Measurements from ENCODE around the gene C1orf35. TPM values are rescaled to one million over a fixed set of nuclear protein-coding genes. Genes with fewer than 3 reads are reported as not detected.

The C1orf35 gene
- total RNA-seq, 1 donor from 2014 or later, result 18.2 TPM

DNA sequence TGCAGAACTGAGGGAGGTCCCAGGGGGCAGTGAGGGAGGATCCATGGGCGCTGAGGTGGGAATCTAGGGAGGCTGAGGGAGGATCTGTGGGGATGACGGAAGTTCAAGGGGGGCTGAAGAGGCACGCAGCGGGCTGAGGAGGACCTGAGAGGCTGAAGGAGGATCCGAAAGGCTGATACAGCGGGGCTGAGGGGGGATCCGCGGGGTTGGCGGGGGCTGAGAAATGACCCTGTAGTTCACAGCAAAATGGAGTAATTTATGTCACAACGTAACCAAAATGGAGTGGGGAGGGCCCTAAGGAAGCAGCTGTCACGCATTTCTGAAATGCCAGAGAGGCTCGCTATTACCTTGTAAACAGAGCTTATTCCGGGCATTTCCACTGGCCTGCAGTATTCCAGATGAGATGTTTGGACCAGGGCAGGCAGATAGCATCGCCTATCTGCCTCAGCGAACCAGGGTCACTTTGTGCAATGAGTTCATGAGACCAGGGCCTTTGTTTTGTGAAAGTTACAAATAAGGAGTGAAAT lies 6.9 kb upstream of the C1orf35 start:
- no peak for DNase-seq (ENCODE audit: extremely low read depth, low read depth, low spot score)

DNA sequence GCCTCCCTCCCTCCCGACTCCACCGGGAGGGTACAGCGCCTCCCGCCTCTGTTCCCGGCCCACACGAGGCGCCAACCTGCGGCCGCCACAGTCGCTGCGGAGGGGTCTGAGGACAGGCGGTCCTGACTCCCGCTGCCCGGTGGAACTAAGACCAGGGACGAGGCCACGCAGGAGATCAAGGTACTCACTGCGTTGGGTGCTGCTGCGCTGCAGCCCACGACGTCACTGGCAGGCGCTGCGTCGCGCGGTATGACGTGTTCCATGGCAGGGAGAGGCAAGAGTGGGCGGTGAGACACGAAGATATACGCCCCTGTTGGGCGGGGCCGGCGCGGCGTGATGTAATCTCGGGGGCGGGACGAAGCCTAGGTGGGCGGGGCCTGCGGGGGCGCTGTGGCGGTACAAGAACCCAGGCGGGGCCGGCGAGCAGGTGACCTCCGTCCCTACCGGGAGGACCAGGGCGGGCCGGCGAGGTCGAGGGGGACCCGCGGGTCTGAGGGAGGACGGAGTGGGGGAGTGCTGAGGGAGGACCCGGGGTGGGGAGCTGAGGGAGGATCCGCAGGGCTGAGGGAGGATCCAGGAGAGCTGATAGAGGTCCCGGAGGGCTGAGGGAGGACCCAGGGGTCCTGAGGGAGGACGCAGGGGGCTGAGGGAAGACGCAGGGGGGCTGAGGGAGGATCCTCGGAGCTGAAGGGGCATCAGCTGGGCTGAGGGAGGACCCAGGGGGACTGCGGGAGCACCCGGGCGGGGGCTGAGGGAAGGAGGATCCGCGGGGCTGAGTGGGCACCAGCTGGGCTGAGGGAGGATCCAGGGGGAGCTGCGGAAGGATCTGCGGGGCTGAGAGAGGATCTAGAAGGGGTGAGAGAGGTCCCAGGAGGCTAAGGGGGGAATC lies 6.2 kb upstream of the C1orf35 start, which contains the start of gene MRPL55:
MRPL55 (minus strand) TSS at position 227 of the 889 bp plus-strand sequence. CDS start 1,039 bp downstream, outside the sequence.
- no peak for DNase-seq (ENCODE audit: extremely low read depth, low read depth, low spot score)

DNA sequence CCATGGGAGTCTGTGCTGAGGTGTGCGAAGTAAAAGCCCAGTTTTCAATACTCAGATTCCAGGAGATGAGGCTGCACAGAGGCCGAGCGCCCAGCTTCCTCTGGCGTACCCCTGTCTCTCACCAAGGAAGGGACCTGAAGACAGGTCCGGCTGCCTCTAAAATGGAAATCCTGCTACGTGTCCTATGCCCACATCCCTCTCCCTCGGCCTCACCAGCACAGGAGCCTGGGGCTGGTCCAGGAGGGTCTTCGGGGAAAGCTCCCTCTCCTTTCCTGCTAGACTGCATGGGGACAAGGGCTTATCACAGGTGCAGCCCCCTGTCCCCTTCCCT lies 5.6 kb upstream of the C1orf35 start:
- DNase-seq (ENCODE audit: extremely low read depth, low read depth, low spot score), result no peak

DNA sequence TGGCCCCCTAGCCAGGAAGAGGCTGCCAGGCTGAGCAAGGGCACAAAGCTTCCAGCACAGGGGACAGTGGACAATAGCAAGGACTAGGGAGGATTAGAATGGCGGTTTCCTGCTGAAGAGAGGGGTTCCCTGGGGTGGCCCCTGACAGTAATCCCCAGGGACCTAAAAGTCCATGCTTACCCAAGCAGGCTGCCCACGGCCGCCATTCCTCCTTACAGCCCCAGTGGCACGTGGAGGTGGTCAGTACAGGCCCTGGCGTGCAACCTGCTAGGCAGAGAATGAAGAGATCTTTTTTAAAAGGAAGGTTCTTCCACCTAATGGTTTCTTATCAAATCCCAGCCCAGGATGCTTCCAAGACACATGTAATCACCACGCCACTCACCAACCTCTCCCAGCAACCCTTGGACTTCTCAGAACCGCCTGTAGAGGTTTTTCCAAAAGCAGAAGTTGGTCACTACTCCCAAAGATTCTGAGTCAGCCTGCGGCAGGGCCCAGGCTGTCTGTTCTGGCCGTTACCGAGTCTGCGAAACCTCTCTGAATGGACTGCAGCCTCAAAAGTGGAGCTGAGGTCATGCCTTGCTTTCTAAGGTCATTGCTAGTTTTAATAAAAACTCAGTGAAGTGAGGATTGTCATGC lies 5.0 kb upstream of the C1orf35 start:
- DNase-seq (ENCODE audit: extremely low read depth, low read depth, low spot score), result no peak

DNA sequence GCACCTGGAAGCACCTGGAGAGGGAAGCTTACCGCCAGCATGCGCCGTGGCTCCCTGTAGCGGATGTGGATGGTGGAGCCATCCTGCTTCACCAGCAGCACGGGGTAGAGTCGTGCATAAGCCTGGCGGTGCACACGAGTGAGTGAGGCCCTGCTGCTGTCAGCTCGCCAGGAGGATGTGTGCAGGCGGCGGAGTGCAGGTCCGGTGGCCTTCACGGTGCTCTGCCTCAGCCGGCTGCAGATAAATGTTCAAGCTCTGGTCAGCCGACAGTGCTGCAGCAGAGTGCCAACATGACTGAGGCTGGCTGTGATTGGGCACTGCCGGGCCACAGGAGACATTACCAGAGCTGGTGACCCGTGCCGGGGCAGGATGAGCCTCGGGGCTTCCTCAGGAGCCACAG lies 4.5 kb upstream of the C1orf35 start:
- DNase-seq (ENCODE audit: extremely low read depth, low read depth, low spot score), result no peak

DNA sequence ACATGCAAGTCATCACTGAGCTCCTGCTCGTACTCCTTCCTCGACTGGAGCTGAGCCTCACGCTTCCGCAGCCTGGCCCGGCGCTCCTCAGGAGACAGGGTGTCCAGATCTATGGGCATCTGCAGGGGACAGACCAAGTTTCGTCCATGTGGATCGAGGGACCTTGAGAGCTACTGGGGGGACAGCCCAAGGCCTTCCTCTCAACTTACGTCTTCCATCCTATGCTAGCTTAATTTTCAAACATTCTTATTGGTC lies 3.6 kb upstream of the C1orf35 start:
- DNase-seq (ENCODE audit: extremely low read depth, low read depth, low spot score), result no peak

DNA sequence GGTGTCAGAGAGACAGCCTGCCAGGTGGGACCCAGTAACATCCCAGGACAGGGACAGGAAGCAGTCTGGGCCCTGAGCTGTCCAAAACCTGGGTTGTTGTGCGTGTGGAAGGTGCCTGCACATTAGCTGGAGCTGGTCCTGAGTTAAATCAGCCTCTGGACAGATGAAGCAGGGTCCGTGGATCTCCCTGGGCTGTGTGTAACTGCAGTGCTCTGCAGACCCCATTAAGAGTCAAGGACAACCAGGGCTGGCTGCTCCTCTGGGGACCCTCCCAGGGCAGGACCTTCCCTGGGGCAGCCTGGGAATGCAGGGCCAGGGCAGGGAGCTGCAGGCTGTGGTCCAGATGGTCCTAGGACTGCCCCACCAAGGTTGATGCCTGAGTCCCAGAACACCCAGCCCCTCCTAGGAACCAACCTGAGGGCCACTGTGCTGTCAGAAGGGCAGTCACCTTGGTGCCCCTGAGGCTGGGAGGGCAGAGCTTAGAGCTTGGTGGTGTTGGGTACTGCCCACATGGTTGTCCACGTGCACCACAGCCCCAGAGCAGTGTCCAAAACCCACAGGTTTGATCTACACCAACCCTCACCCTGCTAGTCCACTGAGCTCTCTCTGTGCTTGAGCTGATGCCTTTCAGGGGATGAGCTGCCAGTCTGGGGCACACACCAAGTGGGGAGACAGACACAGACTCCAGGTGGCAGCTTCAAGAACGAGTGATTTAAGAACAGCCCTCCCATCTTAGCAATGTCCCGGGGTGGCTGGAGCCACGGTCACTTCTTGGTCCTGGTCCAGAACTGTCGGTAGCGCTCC lies 3.1 kb upstream of the C1orf35 start:
- no peak for DNase-seq (ENCODE audit: extremely low read depth, low read depth, low spot score)

DNA sequence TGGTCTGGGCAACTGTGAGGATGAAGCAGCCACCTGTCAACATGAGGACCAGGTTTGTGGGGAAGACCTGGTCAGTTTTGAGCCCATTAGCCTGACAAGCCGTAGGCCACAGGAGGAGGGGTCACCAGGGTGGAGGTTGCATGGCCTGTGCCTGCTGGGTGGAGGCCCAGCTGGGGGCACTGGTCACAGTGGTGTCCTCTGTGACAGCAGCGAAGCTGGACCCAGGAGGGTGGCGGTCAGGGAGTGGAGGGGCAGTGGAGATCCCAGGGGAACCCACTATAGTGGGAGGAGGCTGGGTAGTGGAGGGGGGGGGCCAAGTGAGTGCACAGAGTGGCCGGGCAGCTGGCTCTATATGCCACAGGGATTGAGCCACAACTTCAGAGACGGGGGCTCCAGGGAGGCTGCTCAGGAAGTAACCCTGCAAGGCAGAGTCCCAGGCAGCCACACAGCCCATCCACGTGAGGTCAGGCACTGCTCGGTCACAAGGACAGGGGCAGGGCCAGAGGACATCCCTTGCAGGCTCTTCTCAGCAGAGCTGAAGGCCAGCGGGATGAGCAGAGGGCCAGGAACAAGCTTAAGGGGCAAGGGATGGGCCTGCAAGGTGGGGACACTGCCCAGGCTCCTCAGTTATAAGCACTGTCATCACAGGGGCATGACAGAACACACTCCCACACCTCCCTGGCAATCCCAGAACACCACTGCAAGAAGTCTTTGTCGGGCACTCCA lies 2.3 kb upstream of the C1orf35 start:
- no peak for DNase-seq (ENCODE audit: extremely low read depth, low read depth, low spot score)

DNA sequence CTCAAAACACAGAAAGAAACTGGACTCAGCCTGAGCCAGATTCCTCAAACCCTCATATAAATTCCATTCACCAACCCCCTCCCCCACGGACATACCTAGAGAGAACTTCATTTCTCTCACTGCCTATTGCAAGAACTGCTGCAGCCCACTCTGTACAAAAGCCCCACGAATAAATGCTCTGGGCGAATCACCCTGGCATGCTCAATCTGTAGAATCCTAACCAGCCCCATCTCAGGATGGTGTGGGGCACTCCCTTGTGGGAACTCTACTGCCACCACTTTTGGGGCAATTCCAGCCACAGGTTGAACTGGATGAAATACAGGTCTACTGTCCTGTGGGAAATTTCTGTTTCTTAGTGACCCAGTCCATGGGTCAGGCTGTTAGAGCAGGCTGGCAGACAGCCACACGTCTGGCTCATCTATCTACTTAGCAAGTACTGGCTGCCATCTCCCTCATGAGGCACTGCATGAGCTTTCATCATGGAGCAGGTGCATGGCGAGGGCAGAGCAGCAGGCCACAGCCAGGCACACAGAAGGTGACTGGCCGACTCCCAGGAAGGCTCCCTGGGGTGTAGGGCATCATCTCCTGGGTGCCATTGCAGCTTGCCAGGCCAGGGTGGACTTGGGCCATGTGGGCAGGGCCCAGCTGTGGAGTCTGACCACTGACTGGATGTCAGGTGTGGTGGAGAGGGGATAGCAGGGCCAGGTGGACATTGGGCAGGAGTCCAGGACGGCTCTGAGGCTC lies 1.6 kb upstream of the C1orf35 start:
- no peak for DNase-seq (ENCODE audit: extremely low read depth, low read depth, low spot score)

DNA sequence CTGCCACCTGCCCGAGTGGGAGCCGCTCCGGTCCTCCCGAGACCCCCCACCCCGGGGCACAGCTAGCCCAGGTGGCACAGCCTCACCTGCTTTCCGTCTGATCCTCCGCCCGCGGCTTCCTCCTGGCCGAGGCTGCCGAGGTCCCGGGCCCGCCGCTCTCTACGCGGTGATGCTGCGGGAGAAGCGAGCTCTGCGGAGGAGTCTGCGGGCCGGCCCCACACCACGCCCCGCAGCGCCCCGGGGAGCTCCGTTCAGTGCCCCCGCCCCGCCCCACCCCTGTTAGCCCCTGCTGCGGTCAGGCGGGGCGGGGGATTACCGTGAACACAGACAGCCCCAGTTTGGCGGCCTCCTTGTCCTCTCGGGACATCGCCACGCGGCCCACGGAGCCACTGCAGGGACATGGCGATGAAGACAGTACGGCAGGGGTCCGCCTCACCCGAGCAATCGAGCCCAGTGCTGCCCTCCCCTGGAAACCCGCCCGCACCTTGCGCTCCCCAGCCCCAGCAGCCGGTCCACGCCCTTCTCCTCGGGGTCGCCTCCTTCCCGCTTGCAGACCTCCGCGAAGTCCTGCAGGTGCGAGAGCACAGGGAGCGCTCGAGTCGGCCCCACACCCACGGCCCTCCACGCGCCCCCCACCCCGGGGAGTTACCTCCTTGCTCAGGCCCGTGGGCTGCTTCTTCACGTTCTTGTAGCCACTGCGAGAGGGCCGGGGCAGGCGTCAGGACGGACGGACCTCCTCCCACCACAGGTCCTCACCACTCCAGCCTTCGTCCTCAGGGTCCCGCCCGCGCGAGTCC lies 933 bp downstream of the C1orf35 start:
- no peak for DNase-seq (ENCODE audit: extremely low read depth, low read depth, low spot score)

DNA sequence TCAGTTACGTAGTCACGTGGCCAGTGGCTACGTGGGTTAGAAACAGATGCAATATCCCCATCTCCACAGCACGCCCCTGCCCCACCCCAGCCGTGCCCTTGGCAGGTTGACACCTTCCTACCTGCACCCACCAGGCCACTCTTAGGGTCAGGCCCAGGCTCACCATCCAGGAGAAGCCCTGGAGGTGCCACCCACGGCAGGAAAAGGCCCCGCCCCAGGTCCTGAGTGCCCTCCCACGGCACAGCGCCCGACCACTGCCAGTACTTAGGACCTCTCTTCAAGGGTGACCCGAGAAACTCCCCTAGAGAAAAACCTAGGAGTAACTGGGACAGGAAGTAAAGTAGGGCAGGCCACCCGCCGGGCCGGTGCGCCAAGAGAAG lies 1.5 kb downstream of the C1orf35 start:
- DNase-seq (ENCODE audit: extremely low read depth, low read depth, low spot score), result no peak

DNA sequence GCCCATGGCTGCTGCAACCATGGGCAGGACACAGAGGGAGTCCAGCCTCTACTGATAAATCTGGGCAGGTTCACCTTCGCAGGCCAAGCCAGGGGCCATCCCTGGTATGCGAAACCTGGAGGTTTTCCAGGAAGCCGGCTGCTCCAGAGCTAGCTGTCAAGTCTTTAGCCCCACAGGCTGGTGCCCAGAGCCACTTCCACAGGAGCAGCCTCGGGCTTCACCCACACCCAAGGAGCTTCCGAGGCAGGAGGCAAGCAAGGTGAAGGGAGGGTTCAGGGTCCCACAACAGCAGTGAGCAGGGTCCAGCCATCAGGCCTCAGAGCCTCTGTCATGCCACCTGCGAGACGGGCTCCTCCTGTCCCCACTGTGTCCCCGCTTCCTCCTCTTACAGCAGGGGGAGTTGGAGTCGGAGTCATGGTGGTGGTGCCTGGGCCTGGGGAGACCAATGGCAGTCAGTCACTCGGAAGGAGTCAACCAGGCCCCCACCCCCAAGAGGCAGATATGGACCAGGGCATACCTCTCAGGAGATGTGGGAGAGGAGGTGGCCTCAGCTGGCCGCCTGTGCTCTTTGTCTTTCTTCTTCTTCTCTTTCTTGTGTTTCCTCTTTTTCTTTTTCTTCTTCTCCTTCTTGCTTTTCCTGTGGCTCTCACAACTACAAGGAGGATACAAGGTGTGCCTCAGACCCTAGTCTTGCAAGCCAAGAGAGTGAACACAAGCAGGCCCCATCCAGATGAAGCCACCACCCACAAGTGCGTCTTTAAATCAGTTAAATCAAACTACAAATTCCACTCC lies 2.1 kb downstream of the C1orf35 start:
- DNase-seq (ENCODE audit: extremely low read depth, low read depth, low spot score), result no peak

DNA sequence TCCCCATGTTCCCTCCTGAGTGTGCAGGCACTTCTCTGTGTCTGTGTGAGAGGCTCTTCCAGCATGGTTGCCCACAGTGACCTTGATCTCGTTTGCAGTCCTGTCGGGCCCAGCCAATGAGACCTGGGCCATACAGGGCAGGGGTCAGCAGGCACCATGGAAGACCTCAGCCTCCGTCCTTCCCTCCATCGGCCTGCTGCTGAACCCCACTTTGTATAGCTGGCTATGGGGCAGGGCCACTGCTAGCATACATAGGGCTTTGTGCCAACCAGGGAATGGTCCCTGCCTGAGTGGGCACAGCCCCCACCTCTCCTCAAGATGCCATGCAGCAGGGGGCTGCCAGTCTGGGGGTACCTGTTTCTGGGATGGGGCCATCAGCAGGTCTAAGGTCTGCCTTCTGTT lies 3.8 kb downstream of the C1orf35 start:
- DNase-seq (ENCODE audit: extremely low read depth, low read depth, low spot score), result no peak

DNA sequence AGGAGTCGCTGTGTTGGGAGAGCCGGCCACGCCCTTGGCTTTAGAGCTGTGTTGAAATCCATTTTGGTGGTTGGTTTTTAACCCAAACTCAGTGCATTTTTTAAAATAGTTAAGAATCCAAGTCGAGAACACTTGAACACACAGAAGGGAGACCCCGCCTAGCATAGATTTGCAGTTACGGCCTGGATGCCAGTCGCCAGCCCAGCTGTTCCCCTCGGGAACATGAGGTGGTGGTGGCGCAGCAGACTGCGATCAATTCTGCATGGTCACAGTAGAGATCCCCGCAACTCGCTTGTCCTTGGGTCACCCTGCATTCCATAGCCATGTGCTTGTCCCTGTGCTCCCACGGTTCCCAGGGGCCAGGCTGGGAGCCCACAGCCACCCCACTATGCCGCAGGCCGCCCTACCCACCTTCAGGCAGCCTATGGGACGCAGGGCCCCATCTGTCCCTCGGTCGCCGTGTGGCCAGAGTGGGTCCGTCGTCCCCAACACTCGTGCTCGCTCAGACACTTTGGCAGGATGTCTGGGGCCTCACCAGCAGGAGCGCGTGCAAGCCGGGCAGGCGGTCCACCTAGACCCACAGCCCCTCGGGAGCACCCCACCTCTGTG lies 4.7 kb downstream of the C1orf35 start:
- no peak for DNase-seq (ENCODE audit: extremely low read depth, low read depth, low spot score)

DNA sequence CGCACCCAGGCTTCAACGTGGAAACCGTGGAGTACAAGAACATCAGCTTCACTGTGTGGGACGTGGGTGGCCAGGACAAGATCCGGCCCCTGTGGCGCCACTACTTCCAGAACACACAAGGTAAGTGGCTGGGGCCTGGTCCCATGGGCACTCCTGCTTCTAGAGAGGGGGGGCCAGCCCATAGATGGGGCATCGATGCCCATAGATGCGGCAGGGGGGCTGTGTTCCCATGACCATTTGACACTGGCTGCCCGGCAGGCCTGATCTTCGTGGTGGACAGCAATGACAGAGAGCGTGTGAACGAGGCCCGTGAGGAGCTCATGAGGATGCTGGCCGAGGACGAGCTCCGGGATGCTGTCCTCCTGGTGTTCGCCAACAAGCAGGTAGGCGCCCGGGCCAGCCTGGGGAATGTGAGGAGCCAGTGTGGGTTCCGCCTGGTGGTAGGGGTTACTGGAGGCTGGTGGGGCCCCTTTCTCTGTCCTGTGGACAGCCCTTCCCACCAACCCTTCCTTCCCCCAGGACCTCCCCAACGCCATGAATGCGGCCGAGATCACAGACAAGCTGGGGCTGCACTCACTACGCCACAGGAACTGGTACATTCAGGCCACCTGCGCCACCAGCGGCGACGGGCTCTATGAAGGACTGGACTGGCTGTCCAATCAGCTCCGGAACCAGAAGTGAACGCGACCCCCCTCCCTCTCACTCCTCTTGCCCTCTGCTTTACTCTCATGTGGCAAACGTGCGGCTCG lies 5.6 kb downstream of the C1orf35 start:
- no peak for DNase-seq (ENCODE audit: extremely low read depth, low read depth, low spot score)

DNA sequence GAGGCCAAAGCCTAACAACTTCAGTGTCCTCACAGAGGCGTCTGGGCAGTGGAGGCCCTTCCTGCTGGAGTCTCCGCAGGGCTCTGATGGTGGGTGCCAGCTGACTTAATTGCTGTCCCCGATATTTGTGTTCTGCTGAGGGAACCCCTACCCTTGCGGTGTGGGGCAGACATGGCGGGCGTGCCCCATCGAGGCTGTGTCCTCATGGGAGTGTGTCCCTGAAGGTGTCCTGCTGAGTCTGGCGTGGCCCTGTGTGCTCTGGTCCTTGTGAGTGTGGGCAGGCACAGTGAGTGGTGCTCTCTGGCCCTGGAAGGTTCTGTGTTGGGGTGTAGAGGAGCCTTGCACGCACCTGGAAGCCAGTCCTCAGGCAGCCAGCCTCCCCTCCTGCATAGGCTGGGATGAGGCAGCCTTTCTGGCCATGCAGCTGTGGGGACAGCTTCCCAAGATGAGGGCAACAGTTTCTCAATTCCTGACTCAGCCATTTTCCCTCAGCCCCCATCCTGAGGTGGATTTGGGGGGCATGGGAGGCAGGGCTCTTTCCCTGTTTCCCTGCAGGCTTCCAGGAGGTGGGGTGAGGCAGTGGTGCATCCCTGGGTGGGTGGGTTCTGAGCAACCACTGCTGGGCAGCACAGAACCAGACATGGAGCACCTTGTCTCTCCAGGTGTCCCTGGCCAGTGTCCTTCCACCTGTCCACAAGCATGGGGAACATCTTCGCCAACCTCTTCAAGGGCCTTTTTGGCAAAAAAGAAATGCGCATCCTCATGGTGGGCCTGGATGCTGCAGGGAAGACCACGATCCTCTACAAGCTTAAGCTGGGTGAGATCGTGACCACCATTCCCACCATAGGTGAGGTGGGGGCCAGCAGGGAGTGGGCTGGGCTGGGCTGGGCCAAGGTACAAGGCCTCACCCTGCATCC lies 6.5 kb downstream of the C1orf35 start:
- no peak for DNase-seq (ENCODE audit: extremely low read depth, low read depth, low spot score)

All from glomerular endothelial cell (primary cell).